Breast epithelium (tissue), 4 donors: Measurements from ENCODE around the gene SPACA6. TPM values are rescaled to one million over a fixed set of nuclear protein-coding genes. Genes with fewer than 3 reads are reported as not detected.

ENCODE experiments used
- DNase-seq, 2 donors: peaks; one replicate each; pipeline ENCODE4 v3.0.0-alpha.2; 2019; ENCODE audit warnings: low spot score in 2 of 2
- H3K27ac ChIP-seq, 2 donors: fragments of 200-600 bp; sonication (generic) in 1 of 2; one replicate each; pipeline ENCODE4 v1.5.1; 2016 to 2019; ENCODE audit warnings: mild to moderate bottlenecking in 1 of 2
- H3K27me3 ChIP-seq, 2 donors: fragments of 200-600 bp; sonication (generic) in 1 of 2; one replicate each; pipeline versions ENCODE4 v1.5.1 to v1.6.0; 2017 to 2019; ENCODE audit warnings: control low read depth in 1 of 2, mild to moderate bottlenecking in 1 of 2
- H3K36me3 ChIP-seq: fragments of 200-600 bp; one replicate; pipeline ENCODE4 v1.5.1; 2019
- H3K4me1 ChIP-seq, 2 donors: fragments of 200-600 bp; sonication (generic); one replicate each; pipeline ENCODE4 v1.5.1; 2016 to 2019; ENCODE audit warnings: control low read depth in 1 of 2
- H3K4me3 ChIP-seq, 3 donors: fragments of 200-600 bp; sonication (generic); 1 replicate in 2 of 3; 2 replicates in 1 of 3; pipeline ENCODE4 v1.5.1; 2016 to 2019; ENCODE audit warnings: mild to moderate bottlenecking in 3 of 3, moderate library complexity in 2 of 3
- H3K9me3 ChIP-seq, 2 donors: fragments of 200-600 bp; sonication (generic) in 1 of 2; one replicate each; pipeline ENCODE4 v1.5.1; 2016 to 2019; ENCODE audit warnings: control low read depth in 1 of 2
- POLR2A ChIP-seq: fragments of 450-650 bp; IDR thresholded peaks from one replicate; pipeline ENCODE4 v1.6.1; 2016; ENCODE audit warnings: antibody characterized with exemption, mild to moderate bottlenecking, moderate library complexity
- POLR2AphosphoS5 ChIP-seq, 3 donors: sonication (generic); formaldehyde crosslinking; IDR thresholded peaks; one replicate each; pipeline ENCODE4 v1.6.1; 2017; ENCODE audit warnings: antibody characterized with exemption in 3 of 3
- intact Hi-C: fragments of 100-400 bp; cut with DNase I; formaldehyde crosslinking; loops from one replicate; pipeline ENCODE4 v1.15.1; 2023; ENCODE audit warnings: low total_unique reads
- total RNA-seq, 3 donors: library from RNA; depleted of rRNA; stranded (reverse); fragments of >200 nt; gene quantifications; one replicate each; pipeline ENCODE4 v1.1.0, GENCODE V29; 2016
- TF ChIP-seq, protein P1 (sequence below), 3 donors: fragments of 450-650 bp; IDR thresholded peaks; one replicate each; pipeline ENCODE4 v1.5.1; 2016 to 2017; ENCODE audit warnings: antibody characterized with exemption in 3 of 3, mild to moderate bottlenecking in 3 of 3, moderate library complexity in 3 of 3

The SPACA6 gene
- total RNA-seq, 3 donors from 2014 or later: 9.1 to 29.3 (median 27.2) TPM

DNA sequence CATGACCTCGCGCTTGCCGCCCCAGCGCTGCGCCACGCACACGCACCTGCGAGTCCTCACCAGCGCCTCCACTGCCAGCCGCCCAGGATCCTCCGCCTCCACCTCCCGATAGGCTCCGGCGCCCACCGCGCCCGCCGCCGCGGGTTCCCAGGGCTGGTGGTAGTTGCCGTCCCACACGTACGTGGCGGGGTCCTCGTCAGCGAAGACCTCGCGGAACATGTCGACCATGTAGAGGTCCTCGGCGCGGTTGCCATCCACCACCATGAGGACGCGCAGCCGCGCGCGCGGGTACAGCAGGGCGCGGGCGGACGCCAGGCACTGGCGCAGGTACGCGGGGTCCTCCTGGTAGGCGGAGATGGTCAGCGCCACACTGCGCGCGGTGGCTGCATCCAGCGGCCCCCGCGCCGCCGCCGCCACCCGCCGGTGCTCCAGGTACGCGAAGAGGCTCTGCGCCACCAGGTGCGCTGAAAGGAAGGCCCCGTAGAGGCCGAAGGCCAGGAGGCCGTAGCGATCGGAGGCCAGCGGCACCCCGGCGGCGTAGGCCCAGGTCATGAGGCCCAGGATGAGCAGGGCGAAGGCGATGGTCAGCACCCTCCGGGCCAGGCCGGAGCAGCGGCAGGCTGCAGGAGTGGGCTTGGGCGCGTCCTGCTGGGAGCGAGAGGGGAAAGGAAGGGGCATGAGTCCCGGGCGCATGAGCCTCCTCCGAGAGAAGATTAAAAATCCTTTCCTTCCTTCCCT, 26.3 kb downstream of the SPACA6 start:
- Histone ChIP-seq H3K4me1 (no peaks in the 10 kb centered on the region), H3K27me3 (peaks cover 8 to 68% of the 10 kb centered on the region in 2 donors), H3K9me3 (no peaks in the 10 kb centered on the region), H3K36me3 (no peaks in the 10 kb centered on the region), H3K4me3 (peak overlapping the region in 2 of 3 donors; percentile 37 to 41), H3K27ac (no peak overlapping the region)
- no peak for DNase-seq
- intact Hi-C loops: no loop called here
- TF ChIP-seq POLR2A: no peak
- TF ChIP-seq POLR2AphosphoS5 (IDR thresholded peaks at IDR 0.05): no peak
- TF ChIP-seq, protein P1, sequence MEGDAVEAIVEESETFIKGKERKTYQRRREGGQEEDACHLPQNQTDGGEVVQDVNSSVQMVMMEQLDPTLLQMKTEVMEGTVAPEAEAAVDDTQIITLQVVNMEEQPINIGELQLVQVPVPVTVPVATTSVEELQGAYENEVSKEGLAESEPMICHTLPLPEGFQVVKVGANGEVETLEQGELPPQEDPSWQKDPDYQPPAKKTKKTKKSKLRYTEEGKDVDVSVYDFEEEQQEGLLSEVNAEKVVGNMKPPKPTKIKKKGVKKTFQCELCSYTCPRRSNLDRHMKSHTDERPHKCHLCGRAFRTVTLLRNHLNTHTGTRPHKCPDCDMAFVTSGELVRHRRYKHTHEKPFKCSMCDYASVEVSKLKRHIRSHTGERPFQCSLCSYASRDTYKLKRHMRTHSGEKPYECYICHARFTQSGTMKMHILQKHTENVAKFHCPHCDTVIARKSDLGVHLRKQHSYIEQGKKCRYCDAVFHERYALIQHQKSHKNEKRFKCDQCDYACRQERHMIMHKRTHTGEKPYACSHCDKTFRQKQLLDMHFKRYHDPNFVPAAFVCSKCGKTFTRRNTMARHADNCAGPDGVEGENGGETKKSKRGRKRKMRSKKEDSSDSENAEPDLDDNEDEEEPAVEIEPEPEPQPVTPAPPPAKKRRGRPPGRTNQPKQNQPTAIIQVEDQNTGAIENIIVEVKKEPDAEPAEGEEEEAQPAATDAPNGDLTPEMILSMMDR (IDR thresholded peaks at IDR 0.05): no peak

GRCh38 chr19:51721905-51722304, 28.8 kb downstream of the SPACA6 start:
- Histone ChIP-seq H3K9me3 (no peaks in the 10 kb centered on the region), H3K4me3 (no peak overlapping the region), H3K27me3 (peaks cover 8 to 81% of the 10 kb centered on the region in 2 donors), H3K36me3 (no peaks in the 10 kb centered on the region), H3K4me1 (no peaks in the 10 kb centered on the region), H3K27ac (no peak overlapping the region)
- TF ChIP-seq POLR2AphosphoS5 (IDR thresholded peaks at IDR 0.05) (no peak), POLR2A (no peak)
- TF ChIP-seq, protein P1 (IDR thresholded peaks at IDR 0.05): no peak
- no peak for DNase-seq
- intact Hi-C loops: no loop called here

- TF ChIP-seq POLR2A (no peak), POLR2AphosphoS5 (IDR thresholded peaks at IDR 0.05) (no peak)
- TF ChIP-seq, protein P1 (IDR thresholded peaks at IDR 0.05): no peak
- H3K4me1 ChIP-seq: no peaks in the 10 kb centered on the region
- intact Hi-C loops: no loop called here
- H3K36me3 ChIP-seq: no peaks in the 10 kb centered on the region
- H3K27me3 ChIP-seq: peaks cover 8 to 82% of the 10 kb centered on the region in 2 donors
- H3K9me3 ChIP-seq: no peaks in the 10 kb centered on the region
- peak overlapping the region in 1 of 3 donors; percentile 33 for H3K4me3 ChIP-seq
- DNase-seq: no peak
- H3K27ac ChIP-seq: no peak overlapping the region
These were observed 29.4 kb downstream of the SPACA6 start for GRCh38 chr19:51722492-51722891.

- H3K9me3 ChIP-seq: no peaks in the 10 kb centered on the region
- TF ChIP-seq POLR2A (no peak), POLR2AphosphoS5 (IDR thresholded peaks at IDR 0.05) (no peak)
- TF ChIP-seq, protein P1 (IDR thresholded peaks at IDR 0.05): no peak
- H3K4me3 ChIP-seq: no peak overlapping the region
- H3K4me1 ChIP-seq: no peaks in the 10 kb centered on the region
- no peak for DNase-seq
- intact Hi-C loops: no loop called here
- no peaks in the 10 kb centered on the region for H3K36me3 ChIP-seq
- no peak overlapping the region for H3K27ac ChIP-seq
- H3K27me3 ChIP-seq: peaks cover 3 to 81% of the 10 kb centered on the region in 2 donors
These were observed 31.4 kb downstream of the SPACA6 start for GRCh38 chr19:51724543-51724942.

DNA sequence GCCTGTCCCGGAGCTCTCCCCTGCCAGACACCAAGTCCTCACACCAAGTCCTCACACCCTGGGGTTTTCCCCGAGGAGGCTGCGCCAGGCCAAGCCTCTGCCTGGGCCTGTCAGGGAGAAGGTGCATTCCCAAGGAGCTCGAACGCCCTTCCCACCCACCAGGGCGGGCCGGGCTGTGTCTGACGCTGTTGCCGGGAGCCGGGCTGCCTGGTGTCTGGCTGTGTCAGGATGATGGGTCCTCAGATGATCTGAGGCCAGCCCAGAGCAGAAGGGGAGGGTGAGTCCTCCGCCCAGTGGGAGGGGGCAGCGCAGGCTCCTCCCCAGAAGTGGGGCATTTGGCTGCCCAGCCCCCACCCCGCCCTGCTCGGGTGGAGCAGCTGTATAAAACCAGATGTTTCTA, 32.9 kb downstream of the SPACA6 start:
- Histone ChIP-seq H3K27ac (no peak overlapping the region), H3K4me3 (no peak overlapping the region), H3K27me3 (peaks cover 0 to 73% of the 10 kb centered on the region in 2 donors), H3K9me3 (peaks cover 3 to 6% of the 10 kb centered on the region in 2 donors), H3K36me3 (no peaks in the 10 kb centered on the region), H3K4me1 (no peaks in the 10 kb centered on the region)
- TF ChIP-seq, protein P1 (IDR thresholded peaks at IDR 0.05): no peak
- TF ChIP-seq POLR2AphosphoS5 (IDR thresholded peaks at IDR 0.05) (no peak), POLR2A (no peak)
- intact Hi-C loops: no loop called here
- DNase-seq: peak in 1 of 2 donors; percentile 18
